ENCODE measurements around the gene VEZT. TPM values are rescaled to one million over a fixed set of nuclear protein-coding genes. Genes with fewer than 3 reads are reported as not detected.
"Not testable (repeated sequence)": the region's sequence is repeated elsewhere in the genome, so short reads cannot be mapped to it uniquely, and the experiment has no call there.

Gene VEZT
- total RNA-seq, 1 donor, result 77.1 TPM

- no peak for TF ChIP-seq CTCF (IDR thresholded peaks at IDR 0.05; ENCODE audit: extremely low read depth, low read depth, low read length)
- H3K79me2 ChIP-seq (ENCODE audit: insufficient read depth, low read length), result peaks cover 68% of the 10 kb centered on the region
- H3K4me3 ChIP-seq (ENCODE audit: insufficient read depth, low read length), result no peak overlapping the region
- H3K4me2 ChIP-seq (ENCODE audit: insufficient read depth, low read length), result no peak overlapping the region
- H3K27ac ChIP-seq (ENCODE audit: low read depth, low read length), result no peak overlapping the region
- no peaks in the 10 kb centered on the region for H3K4me1 ChIP-seq (ENCODE audit: insufficient read depth, low read length)
- no peaks in the 10 kb centered on the region for H3K36me3 ChIP-seq (ENCODE audit: insufficient read depth, low read length)
- H4K20me1 ChIP-seq (ENCODE audit: insufficient read depth, low read length), result peaks cover 16% of the 10 kb centered on the region
- no peaks in the 10 kb centered on the region for H3K9me3 ChIP-seq (ENCODE audit: low read depth, low read length)
- DNase-seq (ENCODE audit: insufficient read length, low spot score, missing footprints), result no peak
- H2AFZ ChIP-seq (ENCODE audit: low read length), result no peak overlapping the region
- no peaks in the 10 kb centered on the region for H3K27me3 ChIP-seq (ENCODE audit: insufficient read depth, low read length)
Observed at GRCh38 chr12:95239216-95239615, 21.6 kb downstream of the VEZT start.

GRCh38 chr12:95239835-95240234 is 22.2 kb downstream of the VEZT start:
- H3K4me3 ChIP-seq (ENCODE audit: insufficient read depth, low read length); H3K4me1 ChIP-seq (ENCODE audit: insufficient read depth, low read length); H3K9me3 ChIP-seq (ENCODE audit: low read depth, low read length); DNase-seq (ENCODE audit: insufficient read length, low spot score, missing footprints); H2AFZ ChIP-seq (ENCODE audit: low read length); H3K27ac ChIP-seq (ENCODE audit: low read depth, low read length); H3K4me2 ChIP-seq (ENCODE audit: insufficient read depth, low read length); H3K36me3 ChIP-seq (ENCODE audit: insufficient read depth, low read length); H3K27me3 ChIP-seq (ENCODE audit: insufficient read depth, low read length): not testable (repeated sequence)
- Histone ChIP-seq H4K20me1 (ENCODE audit: insufficient read depth, low read length) (peaks cover 16% of the 10 kb centered on the region), H3K79me2 (ENCODE audit: insufficient read depth, low read length) (peaks cover 71% of the 10 kb centered on the region)

- Histone ChIP-seq H3K4me3 (ENCODE audit: insufficient read depth, low read length) (no peak overlapping the region), H3K36me3 (ENCODE audit: insufficient read depth, low read length) (no peaks in the 10 kb centered on the region), H3K27me3 (ENCODE audit: insufficient read depth, low read length) (no peaks in the 10 kb centered on the region), H3K9me3 (ENCODE audit: low read depth, low read length) (no peaks in the 10 kb centered on the region), H3K27ac (ENCODE audit: low read depth, low read length) (no peak overlapping the region), H2AFZ (ENCODE audit: low read length) (no peak overlapping the region), H3K79me2 (ENCODE audit: insufficient read depth, low read length) (peaks cover 76% of the 10 kb centered on the region), H3K4me1 (ENCODE audit: insufficient read depth, low read length) (peaks cover 5% of the 10 kb centered on the region), H3K4me2 (ENCODE audit: insufficient read depth, low read length) (no peak overlapping the region), H4K20me1 (ENCODE audit: insufficient read depth, low read length) (peaks cover 21% of the 10 kb centered on the region)
- no peak for TF ChIP-seq CTCF (IDR thresholded peaks at IDR 0.05; ENCODE audit: extremely low read depth, low read depth, low read length)
- DNase-seq (ENCODE audit: insufficient read length, low spot score, missing footprints), result no peak
Observed at GRCh38 chr12:95240556-95240955, 22.9 kb downstream of the VEZT start.

- not testable (repeated sequence) for H3K4me2 ChIP-seq (ENCODE audit: insufficient read depth, low read length); H3K4me3 ChIP-seq (ENCODE audit: insufficient read depth, low read length); H3K27ac ChIP-seq (ENCODE audit: low read depth, low read length); H3K36me3 ChIP-seq (ENCODE audit: insufficient read depth, low read length); DNase-seq (ENCODE audit: insufficient read length, low spot score, missing footprints); H3K4me1 ChIP-seq (ENCODE audit: insufficient read depth, low read length); H3K9me3 ChIP-seq (ENCODE audit: low read depth, low read length); H2AFZ ChIP-seq (ENCODE audit: low read length); H3K27me3 ChIP-seq (ENCODE audit: insufficient read depth, low read length)
- H4K20me1 ChIP-seq (ENCODE audit: insufficient read depth, low read length), result peaks cover 25% of the 10 kb centered on the region
- H3K79me2 ChIP-seq (ENCODE audit: insufficient read depth, low read length), result peaks cover 76% of the 10 kb centered on the region
Observed at GRCh38 chr12:95241138-95241537, 23.5 kb downstream of the VEZT start.

GRCh38 chr12:95241761-95242506 is 24.3 kb downstream of the VEZT start:
- Histone ChIP-seq H3K27ac (ENCODE audit: low read depth, low read length) (no peak overlapping the region), H3K9me3 (ENCODE audit: low read depth, low read length) (no peaks in the 10 kb centered on the region), H3K36me3 (ENCODE audit: insufficient read depth, low read length) (no peaks in the 10 kb centered on the region), H3K4me3 (ENCODE audit: insufficient read depth, low read length) (no peak overlapping the region), H2AFZ (ENCODE audit: low read length) (no peak overlapping the region), H3K79me2 (ENCODE audit: insufficient read depth, low read length) (peaks cover 69% of the 10 kb centered on the region), H3K4me1 (ENCODE audit: insufficient read depth, low read length) (peaks cover 18% of the 10 kb centered on the region), H3K27me3 (ENCODE audit: insufficient read depth, low read length) (no peaks in the 10 kb centered on the region), H4K20me1 (ENCODE audit: insufficient read depth, low read length) (peaks cover 28% of the 10 kb centered on the region), H3K4me2 (ENCODE audit: insufficient read depth, low read length) (no peak overlapping the region)
- no peak for DNase-seq (ENCODE audit: insufficient read length, low spot score, missing footprints)
- TF ChIP-seq CTCF (IDR thresholded peaks at IDR 0.05; ENCODE audit: extremely low read depth, low read depth, low read length), result no peak

Measured in osteoblast (primary cell).